Stimulated activated effector memory CD8-positive, alpha-beta T cell treated with anti-CD3 and anti-CD28 coated beads, Interleukin-12 subunit alpha, Interleukin-12 subunit beta, amount 100 ng/mL, for 72 hours (primary cell): Measurements from ENCODE around the gene GMEB2.
A peak's percentile ranks its signal among the peaks of the same experiment; 100 is the strongest.
"Not testable (repeated sequence)": the region's sequence is repeated elsewhere in the genome, so short reads cannot be mapped to it uniquely, and the experiment has no call there.

Experiments used
- ATAC-seq: fragments of 150-1000 bp; cut with Tn5 transposase; 2 replicates; pipeline ENCODE4 v1.10.0; 2021
- DNase-seq, 2 donors: peaks; one replicate each; pipeline ENCODE4 v3.0.0; 2021 to 2022; ENCODE audit warnings: low spot score in 2 of 2
- H3K27ac Mint-ChIP-seq: one replicate; pipeline ENCODE4 v1.8.0; 2022; ENCODE audit warnings: mild to moderate bottlenecking, mixed read lengths
- H3K36me3 Mint-ChIP-seq: one replicate; pipeline ENCODE4 v1.8.0; 2022; ENCODE audit warnings: mild to moderate bottlenecking, mixed read lengths
- H3K4me1 Mint-ChIP-seq: one replicate; pipeline ENCODE4 v1.8.0; 2022; ENCODE audit warnings: mixed read lengths
- H3K4me3 Mint-ChIP-seq: one replicate; pipeline ENCODE4 v1.8.0; 2022; ENCODE audit warnings: mild to moderate bottlenecking, mixed read lengths
- H3K9me3 Mint-ChIP-seq: one replicate; pipeline ENCODE4 v1.8.0; 2022; ENCODE audit warnings: mixed read lengths

The GMEB2 gene, protein sequence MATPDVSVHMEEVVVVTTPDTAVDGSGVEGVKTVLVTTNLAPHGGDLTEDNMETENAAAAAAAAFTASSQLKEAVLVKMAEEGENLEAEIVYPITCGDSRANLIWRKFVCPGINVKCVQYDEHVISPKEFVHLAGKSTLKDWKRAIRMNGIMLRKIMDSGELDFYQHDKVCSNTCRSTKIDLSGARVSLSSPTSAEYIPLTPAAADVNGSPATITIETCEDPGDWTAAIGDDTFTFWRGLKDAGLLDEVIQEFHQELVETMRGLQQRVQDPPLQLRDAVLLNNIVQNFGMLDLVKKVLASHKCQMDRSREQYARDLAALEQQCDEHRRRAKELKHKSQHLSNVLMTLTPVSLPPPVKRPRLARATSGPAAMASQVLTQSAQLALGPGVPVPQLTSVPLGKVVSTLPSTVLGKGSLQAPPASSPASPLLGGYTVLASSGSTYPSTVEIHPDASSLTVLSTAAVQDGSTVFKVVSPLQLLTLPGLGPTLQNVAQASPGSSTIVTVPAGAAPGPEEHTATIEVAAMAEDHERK

DNA sequence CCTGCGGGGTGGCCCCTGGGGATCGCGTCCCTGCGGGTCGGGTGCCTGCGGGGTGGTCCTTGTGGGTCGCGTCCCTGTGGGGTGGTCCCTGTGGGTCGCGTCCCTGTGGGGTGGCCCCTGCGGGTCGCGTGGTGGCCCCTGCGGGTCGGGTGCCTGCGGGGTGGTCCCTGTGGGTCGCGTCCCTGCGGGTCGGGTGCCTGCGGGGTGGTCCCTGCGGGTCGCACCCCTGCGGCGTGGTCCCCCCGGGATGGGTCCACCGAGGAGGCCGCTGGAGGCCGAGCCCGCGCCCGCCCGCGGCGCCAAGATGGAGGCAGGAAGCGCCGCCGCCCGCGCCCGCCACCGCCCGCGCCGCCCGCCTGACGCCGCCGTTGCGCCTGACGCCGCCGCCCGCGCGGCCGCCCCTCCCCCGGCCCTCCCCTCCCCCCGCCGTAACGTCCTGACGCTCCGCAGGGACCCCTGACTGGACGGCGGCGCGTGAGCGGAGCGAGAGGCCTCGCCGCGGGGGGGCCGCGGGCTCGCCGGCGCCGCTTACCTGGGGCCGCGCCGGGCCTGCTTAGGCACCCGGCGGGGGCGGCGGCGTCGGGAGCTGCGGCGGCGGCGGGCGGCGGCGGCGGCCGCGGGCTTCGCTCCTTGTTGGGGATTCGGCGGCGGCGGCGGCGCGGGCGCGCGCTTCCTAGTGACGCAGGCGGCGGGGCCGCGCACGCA is at the start of gene GMEB2:
Gene GMEB2, minus strand, starts transcription at position 678 of the 705 bp plus-strand sequence. CDS start 7,704 bp downstream, outside the sequence.
- Mint-ChIP-seq H3K4me1 (peaks cover 30% of the 10 kb centered on the region), H3K36me3 (peaks cover 39% of the 10 kb centered on the region), H3K27ac (peak within 1 kb of the TSS; percentile 94), H3K4me3 (peak within 1 kb of the TSS; percentile 94), H3K9me3 (no peaks in the 10 kb centered on the region)
- peak; percentile 66 for ATAC-seq
- peak; percentile 62 to 83 for DNase-seq

DNA sequence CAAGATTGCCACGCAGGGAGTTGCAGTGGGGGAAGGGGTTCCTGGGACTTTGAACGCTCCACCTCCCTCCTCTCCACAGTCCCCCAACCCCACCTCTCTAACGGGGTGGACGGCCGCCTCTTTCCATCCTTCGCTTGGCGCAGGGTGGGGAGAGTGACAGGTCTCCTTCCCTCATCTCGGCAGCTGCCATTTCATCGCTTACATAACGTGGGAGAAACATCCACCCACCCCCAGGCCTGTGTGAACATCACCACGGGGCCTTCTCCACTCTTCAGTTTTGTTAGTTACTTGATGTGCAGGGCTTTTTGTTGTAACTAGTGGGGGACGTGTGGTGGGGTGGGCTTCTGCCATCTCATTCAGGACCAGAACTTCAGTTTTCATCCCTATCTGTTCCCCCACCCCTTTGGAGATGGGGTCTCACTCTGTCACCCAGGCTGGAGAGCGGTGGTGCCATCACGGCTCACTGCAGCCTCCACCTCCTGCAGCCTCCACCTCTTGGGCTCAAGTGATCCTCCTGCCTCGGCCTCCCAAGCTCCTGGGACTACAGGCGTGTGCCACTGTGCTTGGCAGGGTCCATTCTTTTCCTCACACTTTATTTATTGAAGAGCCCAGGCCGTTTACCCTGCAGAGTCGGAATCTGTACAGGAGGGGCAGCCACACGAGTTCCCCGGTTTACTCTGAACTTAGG is 48.9 kb upstream of the GMEB2 start:
- Mint-ChIP-seq H3K36me3 (peaks cover 45% of the 10 kb centered on the region), H3K27ac (no peak overlapping the region), H3K4me1 (no peaks in the 10 kb centered on the region), H3K4me3 (no peak overlapping the region), H3K9me3 (no peaks in the 10 kb centered on the region)
- DNase-seq: no peak
- ATAC-seq: no peak

DNA sequence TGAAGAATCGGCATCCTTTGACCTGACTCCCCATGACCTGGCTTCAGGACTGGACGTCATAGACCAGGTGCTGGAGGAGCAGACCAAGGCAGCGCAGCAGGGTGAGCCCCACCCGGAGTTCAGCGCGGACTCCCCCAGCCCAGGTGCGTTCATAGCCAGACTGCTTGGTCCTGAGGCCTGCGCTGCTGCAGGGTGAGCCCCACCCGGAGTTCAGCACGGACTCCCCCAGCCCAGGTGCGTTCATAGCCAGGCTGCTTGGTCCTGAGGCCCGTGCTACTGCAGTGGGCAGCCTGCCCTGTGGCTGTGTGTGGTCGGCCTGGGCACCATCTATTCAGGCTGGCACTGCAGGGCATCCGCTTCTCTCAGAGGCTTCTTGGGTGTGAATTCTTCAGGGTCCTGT is 47.0 kb upstream of the GMEB2 start:
- DNase-seq: no peak
- Mint-ChIP-seq H3K4me3 (no peak overlapping the region), H3K9me3 (no peaks in the 10 kb centered on the region), H3K36me3 (peaks cover 57% of the 10 kb centered on the region), H3K27ac (no peak overlapping the region), H3K4me1 (no peaks in the 10 kb centered on the region)
- peak; percentile 31 for ATAC-seq

DNA sequence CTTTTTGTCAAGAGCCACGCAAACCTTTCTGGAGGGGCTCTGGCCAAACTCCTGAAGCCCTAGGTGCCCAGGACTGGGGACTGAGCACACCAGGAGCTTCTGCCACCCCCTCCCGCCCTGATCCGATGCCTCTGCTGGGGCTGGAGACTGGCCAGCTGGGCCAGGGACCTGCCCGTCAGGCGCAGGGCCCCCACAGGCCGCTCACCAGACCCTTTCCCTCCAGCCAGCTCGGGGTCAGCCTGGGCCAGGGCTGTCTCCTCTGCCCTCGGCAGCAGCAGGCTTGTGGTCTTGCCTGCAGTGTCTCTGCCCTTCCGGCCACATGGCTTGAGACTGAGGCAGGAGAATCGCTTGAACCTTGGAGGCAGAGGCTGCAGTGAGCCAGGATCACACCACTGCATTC is 45.8 kb upstream of the GMEB2 start:
- Mint-ChIP-seq H3K4me3 (no peak overlapping the region), H3K27ac (no peak overlapping the region), H3K36me3 (peaks cover 58% of the 10 kb centered on the region), H3K9me3 (no peaks in the 10 kb centered on the region), H3K4me1 (peaks cover 5% of the 10 kb centered on the region)
- ATAC-seq: no peak
- DNase-seq: no peak

DNA sequence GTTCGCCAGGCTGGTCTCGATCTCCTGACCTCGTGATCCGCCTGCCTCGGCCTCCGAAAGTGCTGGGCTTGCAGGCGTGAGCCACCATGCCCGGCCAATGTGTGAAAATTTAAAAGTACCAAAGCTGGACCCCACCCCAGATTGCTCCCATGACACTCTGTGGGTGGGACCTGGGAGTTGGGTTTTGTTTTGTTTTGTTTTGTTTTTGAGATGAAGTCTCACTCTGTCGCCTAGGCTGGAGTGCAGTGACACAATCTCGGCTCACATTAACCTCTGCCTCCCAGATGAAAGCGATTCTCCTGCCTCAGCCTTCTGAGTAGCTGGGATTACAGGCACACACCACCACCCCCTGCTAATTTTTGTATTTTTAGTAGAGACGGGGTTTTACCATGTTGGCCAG is 44.8 kb upstream of the GMEB2 start:
- DNase-seq, H3K27ac Mint-ChIP-seq, ATAC-seq, H3K4me1 Mint-ChIP-seq, H3K9me3 Mint-ChIP-seq, H3K4me3 Mint-ChIP-seq: not testable (repeated sequence)
- peaks cover 59% of the 10 kb centered on the region for H3K36me3 Mint-ChIP-seq

DNA sequence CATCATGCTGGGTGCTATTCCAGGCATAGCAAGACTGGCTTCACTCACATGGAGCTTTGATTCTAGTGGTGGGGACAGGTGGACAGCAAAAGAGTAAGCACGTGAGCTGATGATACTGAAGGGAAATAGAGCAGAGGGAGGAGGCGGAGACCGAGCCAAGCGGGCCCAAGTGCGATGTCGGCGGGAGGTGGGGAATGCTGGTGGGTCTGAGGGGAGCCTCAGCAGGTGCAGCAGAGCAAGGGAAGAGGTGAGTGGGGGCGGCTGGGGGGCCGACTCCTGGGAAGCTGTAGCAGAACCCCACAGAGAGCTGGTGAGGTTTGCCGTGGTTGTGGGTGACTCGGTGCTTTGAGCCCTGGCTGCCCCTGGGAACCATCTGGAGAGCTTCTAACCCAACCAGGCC is 41.5 kb upstream of the GMEB2 start:
- Mint-ChIP-seq H3K4me1 (peaks cover 5% of the 10 kb centered on the region), H3K4me3 (no peak overlapping the region), H3K36me3 (peaks cover 38% of the 10 kb centered on the region), H3K27ac (no peak overlapping the region), H3K9me3 (no peaks in the 10 kb centered on the region)
- DNase-seq (no peak), ATAC-seq (no peak)

DNA sequence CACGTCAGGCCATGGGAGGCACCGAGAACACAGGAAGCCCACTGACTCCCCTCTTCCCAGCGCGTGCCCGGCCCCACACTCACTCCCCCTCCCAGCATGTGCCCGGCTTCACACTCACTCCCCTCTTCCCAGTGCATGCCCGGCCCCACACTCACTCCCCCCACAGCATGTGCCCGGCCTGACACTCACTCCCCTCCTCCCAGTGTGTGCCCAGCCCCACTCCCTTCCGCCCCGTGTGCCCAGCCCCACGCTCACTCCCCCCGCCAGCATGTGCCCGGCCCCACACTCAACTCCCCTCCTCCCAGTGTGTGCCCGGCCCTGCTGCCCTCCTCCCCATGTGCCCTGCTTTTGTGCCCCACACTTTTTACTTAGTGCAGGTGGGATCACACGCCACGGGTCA is 41.0 kb upstream of the GMEB2 start:
- ATAC-seq (no peak), DNase-seq (no peak)
- Mint-ChIP-seq H3K9me3 (no peaks in the 10 kb centered on the region), H3K36me3 (peaks cover 38% of the 10 kb centered on the region), H3K27ac (no peak overlapping the region), H3K4me3 (no peak overlapping the region), H3K4me1 (peaks cover 5% of the 10 kb centered on the region)

DNA sequence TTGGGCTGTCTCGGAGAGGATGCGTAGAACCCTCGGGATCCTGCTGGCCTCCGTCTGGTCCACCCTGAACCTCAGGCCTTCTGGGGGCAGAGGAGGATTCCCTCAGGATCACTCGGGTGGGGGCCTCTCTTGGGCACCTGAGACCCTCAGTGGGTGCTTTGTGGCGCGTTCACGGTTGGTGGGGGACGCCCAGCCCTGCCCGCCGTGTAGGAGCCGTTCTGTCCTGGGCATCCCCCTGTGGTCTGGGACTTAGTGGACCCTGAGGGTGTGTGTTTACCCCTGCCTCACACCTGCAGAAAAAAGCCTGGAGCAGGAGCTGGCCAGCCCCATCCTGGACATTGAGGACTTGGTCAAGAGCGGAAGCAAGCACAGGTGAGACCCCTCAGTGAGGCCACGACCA is 38.8 kb upstream of the GMEB2 start:
- H3K9me3 Mint-ChIP-seq: no peaks in the 10 kb centered on the region
- DNase-seq (no peak), ATAC-seq (no peak)
- H3K4me1 Mint-ChIP-seq: peaks cover 10% of the 10 kb centered on the region
- H3K27ac Mint-ChIP-seq: peak overlapping the region; percentile 56
- H3K4me3 Mint-ChIP-seq: no peak overlapping the region
- peaks cover 54% of the 10 kb centered on the region for H3K36me3 Mint-ChIP-seq

DNA sequence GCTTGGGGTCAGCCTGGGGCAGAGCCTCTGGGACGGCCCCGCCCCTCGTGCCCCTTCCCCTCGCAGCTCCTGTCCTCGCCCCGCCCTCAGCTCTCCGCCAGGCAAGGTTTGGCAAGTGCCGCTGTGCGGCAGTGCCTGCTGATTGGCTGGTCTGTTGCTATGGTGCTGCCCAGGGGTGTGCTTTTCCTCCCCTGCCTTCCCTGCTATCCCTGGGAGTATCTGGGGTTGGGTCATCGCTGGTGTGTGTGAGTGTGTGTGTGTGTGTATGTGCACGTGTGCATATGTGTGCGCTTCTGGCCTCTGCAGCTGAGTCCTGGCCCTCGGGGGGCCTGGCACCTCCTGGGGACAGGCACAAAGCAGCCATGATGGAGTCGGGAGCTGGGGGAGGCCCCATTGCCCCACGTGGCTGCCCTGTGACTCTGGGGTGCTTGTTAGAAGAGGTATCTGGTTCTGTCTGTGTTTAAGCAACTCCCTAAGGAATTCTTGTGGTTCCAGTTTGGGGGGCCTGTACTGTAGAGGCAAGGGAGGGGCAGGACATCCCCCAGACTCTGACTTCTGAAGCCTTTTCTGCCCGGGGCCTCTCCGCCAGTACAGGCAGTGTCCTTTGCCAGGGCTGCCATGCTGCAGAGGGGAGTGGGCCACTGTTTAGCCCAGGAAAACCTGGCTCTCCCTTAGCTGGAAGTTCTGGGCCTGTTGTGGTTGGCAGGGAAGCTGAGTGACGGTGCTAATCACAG is 38.1 kb upstream of the GMEB2 start:
- peak overlapping the region; percentile 54 for H3K27ac Mint-ChIP-seq
- H3K4me3 Mint-ChIP-seq: no peak overlapping the region
- DNase-seq (no peak), ATAC-seq (no peak)
- peaks cover 10% of the 10 kb centered on the region for H3K4me1 Mint-ChIP-seq
- H3K36me3 Mint-ChIP-seq: peaks cover 53% of the 10 kb centered on the region
- no peaks in the 10 kb centered on the region for H3K9me3 Mint-ChIP-seq

DNA sequence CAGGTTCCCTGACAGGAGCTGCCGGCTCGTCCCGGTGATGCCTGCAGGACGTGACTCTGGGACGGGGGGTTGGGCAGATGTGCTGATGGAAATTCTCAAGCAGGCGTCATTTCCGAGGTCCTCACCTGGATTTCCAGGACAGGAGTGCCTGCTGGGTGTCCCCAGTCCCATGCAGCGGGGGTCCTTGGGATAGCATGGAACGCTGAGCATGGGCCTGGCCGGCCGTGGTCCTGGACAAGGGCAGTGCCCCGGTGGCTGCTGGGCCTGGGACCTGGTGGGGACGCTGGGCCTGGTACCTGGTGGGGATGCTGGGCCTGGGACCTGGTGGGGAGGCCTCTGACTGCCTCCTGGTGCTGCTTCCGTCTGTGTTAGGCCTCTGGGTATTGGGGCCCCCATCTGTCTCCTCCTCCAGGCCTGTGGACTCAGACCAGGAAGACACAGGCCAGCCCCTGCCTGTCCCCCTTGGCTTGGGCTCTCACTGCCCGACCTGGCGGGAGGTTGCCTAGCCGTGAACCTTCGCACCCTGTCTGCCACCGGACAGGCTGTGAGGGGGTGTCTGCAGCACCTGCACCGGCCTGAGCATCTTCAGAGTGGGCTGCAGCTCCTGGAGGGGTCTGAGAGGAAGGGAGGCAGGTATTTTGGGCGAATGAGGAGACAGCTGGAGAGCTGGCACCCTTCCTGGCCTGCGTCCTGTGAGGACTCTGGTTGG is 37.4 kb upstream of the GMEB2 start:
- no peak for DNase-seq
- peaks cover 59% of the 10 kb centered on the region for H3K36me3 Mint-ChIP-seq
- peaks cover 16% of the 10 kb centered on the region for H3K4me1 Mint-ChIP-seq
- H3K9me3 Mint-ChIP-seq: no peaks in the 10 kb centered on the region
- no peak overlapping the region for H3K4me3 Mint-ChIP-seq
- ATAC-seq: peak; percentile 20
- H3K27ac Mint-ChIP-seq: no peak overlapping the region

DNA sequence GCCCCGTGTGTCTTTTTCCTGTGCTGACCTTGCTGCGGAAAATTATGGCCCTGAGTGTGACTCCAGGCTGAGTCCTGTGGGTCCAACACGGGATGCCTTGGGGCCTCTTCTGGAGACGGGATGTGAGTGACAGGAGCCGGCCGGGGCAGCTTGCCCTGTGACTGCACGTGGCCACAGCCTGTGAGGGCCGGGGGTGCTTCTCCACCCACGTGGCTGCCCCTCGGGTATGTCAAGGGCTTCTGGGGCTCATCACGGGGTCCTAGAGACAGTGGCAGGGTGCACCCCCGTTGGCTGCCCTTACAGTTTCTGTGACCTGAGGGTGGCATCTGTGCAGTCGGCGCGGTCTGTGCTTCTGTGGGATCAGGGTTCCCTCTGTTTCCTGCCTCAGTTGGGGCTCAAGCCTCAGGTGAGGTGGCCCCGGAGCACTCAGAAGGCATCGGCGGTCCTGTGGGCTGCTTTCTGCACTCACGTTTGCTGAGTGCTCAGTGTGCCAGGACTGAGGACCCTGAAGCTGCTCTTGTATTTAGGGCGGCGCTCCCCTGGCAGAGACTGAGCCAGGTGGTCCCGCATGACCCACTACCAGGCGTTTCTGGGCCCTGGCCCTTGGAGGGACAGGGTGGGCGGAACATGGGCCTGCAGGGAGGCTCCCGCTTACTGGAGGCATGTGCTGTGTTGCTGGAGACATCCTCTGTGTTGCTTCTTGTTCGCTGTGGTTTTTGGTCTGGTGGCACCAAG is 36.6 kb upstream of the GMEB2 start:
- DNase-seq (no peak), ATAC-seq (no peak)
- no peak overlapping the region for H3K27ac Mint-ChIP-seq
- H3K36me3 Mint-ChIP-seq: peaks cover 52% of the 10 kb centered on the region
- H3K4me3 Mint-ChIP-seq: no peak overlapping the region
- H3K4me1 Mint-ChIP-seq: peaks cover 21% of the 10 kb centered on the region
- no peaks in the 10 kb centered on the region for H3K9me3 Mint-ChIP-seq

DNA sequence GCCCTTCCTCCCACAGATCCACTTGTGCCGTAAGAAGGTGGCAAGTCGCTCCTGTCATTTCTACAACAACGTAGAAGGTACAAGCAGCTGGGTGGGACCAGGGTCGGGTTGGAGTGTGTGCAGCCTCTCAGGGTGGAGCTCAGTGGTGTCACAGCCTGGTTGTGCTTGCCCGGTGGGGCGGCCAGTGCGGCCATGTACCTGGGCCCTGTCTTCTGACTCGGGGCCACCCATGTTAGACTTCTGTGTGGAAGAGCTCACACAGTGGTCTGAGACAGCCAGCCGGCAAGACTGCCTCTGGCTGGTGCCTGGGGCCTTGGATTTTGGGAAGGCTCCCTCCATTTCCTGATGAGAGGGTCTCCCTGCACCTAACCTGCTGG is 35.9 kb upstream of the GMEB2 start:
- Mint-ChIP-seq H3K36me3 (peaks cover 52% of the 10 kb centered on the region), H3K27ac (no peak overlapping the region), H3K4me3 (no peak overlapping the region), H3K4me1 (peaks cover 22% of the 10 kb centered on the region), H3K9me3 (no peaks in the 10 kb centered on the region)
- no peak for DNase-seq
- no peak for ATAC-seq

DNA sequence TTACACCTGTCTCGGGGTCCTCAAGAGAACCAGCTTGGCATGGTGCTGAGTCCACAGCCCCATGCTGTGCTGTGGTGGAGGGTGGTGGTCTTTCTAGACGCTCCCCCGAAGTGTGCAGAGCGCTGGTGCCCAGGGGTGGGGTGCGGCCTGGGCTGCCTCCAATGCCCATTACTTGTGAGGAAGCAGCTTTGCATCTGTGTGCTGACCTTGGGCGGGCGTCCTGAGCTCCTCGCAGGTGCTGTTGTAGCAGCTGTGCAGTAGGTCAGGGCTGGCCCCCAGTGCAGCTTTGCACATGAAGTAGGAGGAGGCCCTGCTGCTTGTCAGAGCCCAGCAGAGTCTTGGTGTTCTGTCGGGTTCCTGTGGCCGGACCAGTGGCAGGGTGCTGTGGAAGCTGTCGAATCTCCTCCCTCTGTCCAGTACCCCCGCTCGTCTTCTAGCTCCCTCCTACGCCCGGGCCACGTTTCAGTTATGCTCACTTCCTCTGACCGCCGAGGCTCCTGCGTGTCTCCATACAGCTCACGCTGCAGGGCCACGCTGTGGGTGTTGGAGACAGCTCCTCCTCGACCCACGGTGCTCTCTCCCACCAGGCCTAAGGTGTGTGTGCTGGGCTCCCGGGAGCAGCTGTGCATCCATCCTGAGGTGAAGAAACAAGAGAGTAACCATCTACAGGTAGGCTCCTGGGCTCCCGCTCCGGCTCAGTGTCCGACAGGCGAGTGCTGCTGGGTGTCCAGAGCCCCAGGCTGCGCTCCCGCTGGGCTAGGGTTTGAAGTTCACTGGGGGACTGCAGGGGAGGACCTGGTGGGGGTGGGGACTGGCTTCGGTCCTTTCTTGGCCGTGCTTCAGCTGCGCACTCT is 35.3 kb upstream of the GMEB2 start:
- Mint-ChIP-seq H3K36me3 (peaks cover 46% of the 10 kb centered on the region), H3K27ac (no peak overlapping the region), H3K4me1 (peaks cover 26% of the 10 kb centered on the region), H3K4me3 (no peak overlapping the region), H3K9me3 (no peaks in the 10 kb centered on the region)
- ATAC-seq (no peak), DNase-seq (no peak)
